Measurements from ENCODE around the gene FOXF2.

The FOXF2 gene

GRCh38 chr6:1402868-1403267 is 13.5 kb downstream of the FOXF2 start:
- no peak for DNase-seq (ENCODE audit: low read depth)
- H3K4me3 ChIP-seq (ENCODE audit: low read depth, low read length): no peak overlapping the region
- no peak for TF ChIP-seq CTCF (IDR thresholded peaks at IDR 0.05; ENCODE audit: control insufficient read depth, extremely low read depth, insufficient read depth)

- no peak overlapping the region for H3K4me3 ChIP-seq (ENCODE audit: low read depth, low read length)
- DNase-seq (ENCODE audit: low read depth): no peak
- no peak for TF ChIP-seq CTCF (IDR thresholded peaks at IDR 0.05; ENCODE audit: control insufficient read depth, extremely low read depth, insufficient read depth)
Measured at GRCh38 chr6:1403851-1404712, 14.7 kb downstream of the FOXF2 start.

GRCh38 chr6:1404713-1405098 is 15.3 kb downstream of the FOXF2 start:
- no peak for TF ChIP-seq CTCF (IDR thresholded peaks at IDR 0.05; ENCODE audit: control insufficient read depth, extremely low read depth, insufficient read depth)
- H3K4me3 ChIP-seq (ENCODE audit: low read depth, low read length): no peak overlapping the region
- no peak for DNase-seq (ENCODE audit: low read depth)

GRCh38 chr6:1405221-1405620 is 15.8 kb downstream of the FOXF2 start:
- DNase-seq (ENCODE audit: low read depth): no peak
- no peak for TF ChIP-seq CTCF (IDR thresholded peaks at IDR 0.05; ENCODE audit: control insufficient read depth, extremely low read depth, insufficient read depth)
- H3K4me3 ChIP-seq (ENCODE audit: low read depth, low read length): no peak overlapping the region

GRCh38 chr6:1406306-1407072 is 17.1 kb downstream of the FOXF2 start:
- no peak for DNase-seq (ENCODE audit: low read depth)
- TF ChIP-seq CTCF (IDR thresholded peaks at IDR 0.05; ENCODE audit: control insufficient read depth, extremely low read depth, insufficient read depth): no peak
- H3K4me3 ChIP-seq (ENCODE audit: low read depth, low read length): no peak overlapping the region

GRCh38 chr6:1407499-1407990 is 18.2 kb downstream of the FOXF2 start:
- H3K4me3 ChIP-seq (ENCODE audit: low read depth, low read length): no peak overlapping the region
- DNase-seq (ENCODE audit: low read depth): no peak
- TF ChIP-seq CTCF (IDR thresholded peaks at IDR 0.05; ENCODE audit: control insufficient read depth, extremely low read depth, insufficient read depth): no peak
